GM10847 (cell line): ENCODE data around the gene CST7.

Experiments
- POLR2A ChIP-seq: IDR thresholded peaks from 2 replicates; pipeline ENCODE4 v1.6.1; 2011; ENCODE audit not compliant: insufficient read length; ENCODE audit errors: extremely low read depth

CST7 gene

GRCh38 chr20:24960861-24961260 is 11.8 kb downstream of the CST7 start:
- no peak for TF ChIP-seq POLR2A

DNA sequence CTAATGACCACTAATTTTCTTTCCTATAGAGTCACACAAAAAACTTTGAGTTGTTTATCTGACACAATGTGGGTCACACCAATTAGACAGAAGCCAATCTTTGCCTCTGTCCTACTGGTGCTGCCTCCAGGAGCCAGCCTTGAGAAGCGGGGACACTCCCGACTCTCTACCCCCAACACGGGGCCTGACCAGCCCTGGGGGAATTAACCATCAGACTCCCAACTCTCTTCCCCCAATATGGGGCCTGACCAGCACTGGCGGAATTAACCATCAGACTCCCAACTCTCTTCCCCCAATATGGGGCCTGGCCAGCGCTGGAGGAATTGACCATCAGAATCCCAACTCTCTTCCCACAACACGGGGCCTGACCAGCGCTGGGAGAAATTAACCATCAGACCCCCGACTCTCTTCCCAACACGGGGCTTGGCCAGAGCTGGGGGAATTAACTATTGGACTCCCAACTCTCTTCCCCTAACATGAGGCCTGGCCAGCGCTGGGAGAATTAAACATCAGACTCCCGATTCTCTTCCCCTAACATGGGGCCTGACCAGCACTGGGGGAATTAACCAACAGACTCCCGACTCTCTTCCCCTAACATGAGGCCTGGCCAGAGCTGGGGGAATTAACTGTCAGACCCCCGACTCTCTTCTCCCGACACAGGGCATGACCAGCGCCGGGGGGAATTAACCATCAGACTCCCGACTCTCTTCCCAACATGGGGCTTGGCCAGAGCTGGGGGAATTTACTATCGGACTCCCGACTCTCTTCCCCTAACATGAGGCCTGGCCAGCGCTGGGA is 12.5 kb downstream of the CST7 start:
- no peak for TF ChIP-seq POLR2A

- no peak for TF ChIP-seq POLR2A
These were observed 13.1 kb downstream of the CST7 start for GRCh38 chr20:24962182-24962492.

GRCh38 chr20:24962510-24962909 is 13.4 kb downstream of the CST7 start:
- no peak for TF ChIP-seq POLR2A

- TF ChIP-seq POLR2A = no peak
These were observed 14.8 kb downstream of the CST7 start for GRCh38 chr20:24963672-24964505.

DNA sequence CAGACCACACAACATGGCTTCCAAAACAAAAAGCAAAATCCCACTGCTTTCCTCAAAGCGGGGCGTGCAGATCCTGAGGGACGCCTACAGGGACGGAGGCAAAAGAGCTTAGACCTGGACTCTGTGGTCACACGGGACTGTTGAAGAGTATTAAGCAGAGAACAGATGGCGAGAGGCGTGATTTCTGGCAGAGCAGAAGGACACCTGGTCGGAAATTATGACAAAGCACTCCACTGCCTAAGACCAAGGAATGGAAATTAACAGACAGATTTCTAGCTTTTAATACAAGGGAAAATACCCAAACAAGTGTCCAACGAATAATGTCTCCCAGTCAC is 15.4 kb downstream of the CST7 start:
- no peak for TF ChIP-seq POLR2A

- TF ChIP-seq POLR2A = no peak
These were observed 16.2 kb downstream of the CST7 start for GRCh38 chr20:24965065-24965919.

- TF ChIP-seq POLR2A = no peak
These were observed 17.4 kb downstream of the CST7 start for GRCh38 chr20:24966317-24967012.

GRCh38 chr20:24968278-24968800 is 19.3 kb downstream of the CST7 start:
- no peak for TF ChIP-seq POLR2A

GRCh38 chr20:24969186-24970029 is 20.3 kb downstream of the CST7 start:
- TF ChIP-seq POLR2A = no peak

- no peak for TF ChIP-seq POLR2A
These were observed 21.0 kb downstream of the CST7 start for GRCh38 chr20:24970030-24970553.

GRCh38 chr20:24970754-24971153 is 21.7 kb downstream of the CST7 start:
- TF ChIP-seq POLR2A = no peak

GRCh38 chr20:24971376-24972101 is 22.5 kb downstream of the CST7 start:
- TF ChIP-seq POLR2A = no peak
